HG03139 (cell line): ENCODE results near the gene VASN.

Experiments
- ATAC-seq: cut with Tn5 transposase; IDR thresholded peaks from one replicate; pipeline ENCODE4 v1.9.1; 2021; ENCODE audit not compliant: unreplicated experiment

VASN gene

DNA sequence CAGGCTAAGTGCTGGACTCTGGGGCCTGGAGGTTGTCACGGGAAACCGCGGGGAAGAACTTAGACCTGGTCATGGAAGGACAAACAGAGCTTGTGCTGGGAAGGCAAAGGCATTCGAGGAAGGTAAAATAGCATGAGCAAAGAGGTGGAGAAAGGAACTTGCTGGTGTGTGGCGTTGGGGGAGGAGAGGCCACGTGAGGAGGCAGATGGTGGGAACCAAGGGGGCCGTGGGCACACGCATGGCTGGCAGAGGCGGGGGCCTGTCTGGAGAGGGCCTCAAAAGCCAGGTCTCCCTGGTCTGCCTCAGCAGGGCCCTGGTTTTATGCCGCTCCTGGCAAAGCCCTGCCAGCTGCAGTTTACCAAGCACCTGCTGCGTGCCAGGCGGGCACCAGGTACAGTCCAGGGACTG is 29.4 kb downstream of the VASN start:
- ATAC-seq = no peak

DNA sequence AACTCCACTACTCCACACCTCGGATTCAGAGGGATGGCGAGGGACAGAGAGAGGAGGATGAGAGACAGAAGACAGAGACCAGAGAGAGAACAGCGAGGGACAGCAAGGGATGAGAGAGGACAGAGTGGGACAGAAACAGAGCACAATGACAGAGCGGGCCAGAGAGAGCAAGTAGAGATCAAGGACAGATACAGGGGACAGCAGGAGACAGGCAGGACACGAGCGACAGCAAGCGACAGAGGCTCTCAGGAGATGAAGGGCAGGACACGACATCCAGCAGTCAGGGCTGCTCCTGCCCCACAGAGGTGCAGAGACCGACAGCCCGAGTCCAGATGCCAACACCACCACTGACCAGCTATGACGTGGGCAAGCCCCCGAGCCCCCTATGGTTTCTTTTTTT is 29.9 kb downstream of the VASN start:
- no peak for ATAC-seq

DNA sequence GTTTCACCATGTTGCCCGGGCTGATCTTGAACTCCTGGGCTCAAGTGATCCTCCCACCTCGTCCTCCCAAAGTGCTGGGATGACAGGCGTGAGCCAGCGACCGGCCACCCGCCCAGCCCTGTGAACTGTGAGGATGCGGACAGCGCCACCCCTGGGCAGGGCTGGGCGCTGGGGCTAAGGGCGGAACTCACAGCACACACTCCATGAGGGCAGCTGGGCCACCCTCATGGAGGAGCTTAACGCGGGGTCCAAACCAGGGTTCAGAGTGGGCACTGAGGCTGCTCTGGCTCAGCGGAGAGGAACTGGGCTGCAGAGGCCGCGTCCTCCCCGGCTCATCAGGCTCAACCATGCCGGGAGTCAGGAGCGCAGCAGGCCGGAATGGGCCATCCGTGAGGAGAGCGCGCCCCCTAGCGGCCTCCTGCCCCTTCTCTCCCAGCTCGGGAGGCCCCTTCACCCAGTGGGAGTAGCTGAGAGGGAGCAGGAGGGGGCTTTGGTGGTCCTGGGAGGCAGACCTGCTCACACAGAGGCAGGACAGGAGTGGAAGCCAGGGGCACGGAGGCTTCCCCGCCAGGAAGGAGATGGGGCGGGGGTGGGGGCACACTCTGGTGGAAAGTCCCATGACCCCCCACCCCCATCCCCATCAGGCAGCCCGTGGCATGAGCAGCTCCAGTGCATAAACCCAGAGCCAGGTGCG is 30.9 kb downstream of the VASN start:
- ATAC-seq = no peak

DNA sequence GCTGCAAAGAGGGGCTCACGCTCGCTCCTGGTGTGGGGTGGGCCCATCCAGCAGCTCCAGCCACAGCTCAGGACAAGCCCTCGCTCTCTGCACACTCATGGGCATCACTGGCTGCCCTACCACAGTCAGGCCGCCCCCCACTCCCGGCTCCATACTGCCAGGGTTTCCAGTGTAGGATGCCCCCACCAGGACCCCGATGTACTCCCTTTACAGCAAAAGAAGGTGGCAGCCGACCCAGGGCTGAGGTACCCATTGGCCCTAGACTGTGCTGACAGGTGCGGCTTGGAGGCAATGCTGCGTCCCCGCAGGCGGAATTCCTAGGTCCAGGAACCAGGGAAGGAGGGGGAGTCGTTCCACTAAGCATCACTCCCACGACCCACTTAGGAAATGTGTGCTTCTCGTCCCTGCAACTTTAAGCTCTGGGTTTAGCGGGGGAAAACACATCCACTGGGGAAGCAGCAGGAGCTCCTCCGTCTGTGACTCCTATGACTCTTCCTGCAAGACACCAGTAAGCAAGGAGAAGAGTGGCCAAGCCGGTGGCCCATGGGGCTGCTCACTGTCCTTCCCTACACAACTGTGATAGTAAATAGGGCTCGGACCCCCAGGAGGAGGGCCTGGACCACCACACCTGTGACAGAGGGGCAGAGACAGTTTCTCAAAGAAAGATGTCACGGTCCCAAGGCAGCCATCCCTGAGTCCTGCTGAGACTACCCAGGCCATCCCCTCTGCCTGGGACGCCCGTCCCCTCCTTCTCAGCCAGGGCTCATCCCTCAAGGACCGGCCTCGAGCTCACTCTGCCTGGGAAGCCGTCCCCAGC is 31.7 kb downstream of the VASN start:
- ATAC-seq = no peak

DNA sequence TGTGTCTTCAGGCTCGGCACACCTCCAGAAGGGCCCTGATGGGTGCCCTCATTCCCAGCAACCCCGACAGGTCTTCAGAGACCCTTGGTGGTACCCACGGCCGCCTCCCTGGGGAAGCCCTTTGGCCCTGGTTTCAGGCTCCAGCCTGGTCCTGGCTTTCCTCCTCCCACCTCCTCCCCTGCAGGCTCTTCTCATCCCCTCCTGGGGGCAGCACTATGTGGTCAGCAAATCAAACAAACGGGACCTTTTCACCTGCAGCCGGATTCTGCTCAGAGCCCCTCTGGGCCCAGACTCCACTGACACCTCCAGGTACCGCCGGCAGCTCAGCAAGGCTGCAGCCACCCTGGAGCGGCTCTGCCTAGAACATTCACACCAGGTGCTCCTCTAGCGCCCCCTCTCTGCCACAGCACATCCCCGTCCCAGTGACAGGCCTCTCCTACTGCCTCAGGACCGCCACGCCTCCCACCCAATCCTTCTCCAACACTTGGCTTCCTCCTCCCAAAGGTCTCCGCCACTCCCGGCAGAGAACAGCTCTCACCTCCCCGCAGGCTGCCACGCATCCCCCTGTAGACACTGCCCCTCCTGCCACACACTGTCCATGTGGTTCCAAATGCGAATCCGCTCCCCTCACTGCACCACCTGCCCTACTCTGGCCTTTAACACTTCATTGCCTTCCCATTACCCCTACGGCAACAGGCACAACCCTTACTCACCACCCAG is 32.8 kb downstream of the VASN start:
- ATAC-seq = no peak

DNA sequence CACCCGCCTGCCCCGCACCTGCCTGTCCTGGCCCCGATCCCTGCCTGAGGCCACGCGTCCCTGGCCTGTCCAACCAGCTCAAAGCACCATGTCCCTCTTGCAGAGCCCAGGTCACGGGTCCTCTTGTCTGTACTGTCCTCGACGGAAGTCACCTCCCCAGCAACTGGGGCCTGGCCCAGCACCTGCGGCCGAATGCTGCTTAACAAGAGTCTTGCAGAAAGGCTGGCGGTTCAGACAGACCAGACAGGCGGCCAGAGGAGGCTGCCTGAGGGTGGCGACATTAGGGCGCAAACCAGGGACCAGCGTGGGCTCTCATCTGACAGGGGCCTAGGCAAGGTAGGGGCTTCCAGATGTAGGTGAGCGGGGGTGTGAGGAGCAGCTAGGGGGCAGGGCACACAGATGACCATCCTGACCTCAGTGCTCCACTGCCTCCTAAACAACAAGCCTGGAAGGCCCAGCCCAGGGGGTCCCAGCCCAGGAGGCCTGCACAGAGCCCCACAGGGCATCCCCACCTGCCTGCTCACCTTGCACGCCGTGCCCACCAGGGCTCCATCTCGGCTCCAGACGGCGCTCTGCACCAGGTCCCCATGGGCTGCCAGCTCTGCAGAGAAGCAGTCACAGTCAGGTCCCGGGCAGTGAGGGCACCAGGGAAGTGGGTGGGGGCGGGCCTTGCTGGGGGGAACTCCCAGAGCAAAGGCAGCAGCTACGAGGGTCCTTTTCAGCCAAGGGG is 33.5 kb downstream of the VASN start:
- no peak for ATAC-seq

DNA sequence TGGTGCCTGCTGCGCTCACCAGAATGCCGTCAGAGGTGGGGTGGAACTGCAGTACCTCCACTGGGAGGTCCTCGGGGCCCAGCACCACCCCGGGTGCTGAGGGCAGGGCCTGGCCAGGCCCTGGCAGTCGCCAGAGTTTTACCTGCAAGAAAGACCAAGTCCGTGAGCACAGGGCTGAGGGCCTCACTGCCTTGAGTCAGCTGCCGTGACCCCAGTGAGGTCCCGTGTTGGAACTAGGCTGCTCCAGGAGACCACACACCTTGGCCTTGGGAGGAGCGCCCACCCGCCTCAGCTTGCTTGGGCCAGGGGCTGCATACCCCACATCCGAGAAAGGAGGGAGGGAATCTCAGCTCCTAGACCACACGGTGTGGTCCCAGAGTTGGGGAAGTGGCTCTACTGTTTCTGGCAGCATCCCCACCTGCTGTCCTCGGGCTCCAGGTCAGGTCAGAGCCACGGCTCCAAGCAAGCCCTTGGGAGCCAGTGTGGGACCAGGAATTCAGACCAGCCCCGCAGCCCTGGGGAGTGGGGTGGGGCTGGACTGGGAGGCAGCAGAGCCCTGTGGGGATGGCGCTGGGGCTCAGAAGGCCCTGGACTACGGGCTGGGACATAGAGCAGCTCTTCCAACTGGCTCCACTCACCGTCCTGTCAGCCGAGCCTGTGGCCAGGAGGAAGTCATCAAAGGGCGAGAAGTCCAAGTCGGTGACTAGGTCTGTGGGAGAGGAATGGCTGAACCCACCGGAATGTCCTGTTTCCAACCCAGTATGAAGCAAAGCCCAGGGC is 36.1 kb downstream of the VASN start:
- no peak for ATAC-seq

DNA sequence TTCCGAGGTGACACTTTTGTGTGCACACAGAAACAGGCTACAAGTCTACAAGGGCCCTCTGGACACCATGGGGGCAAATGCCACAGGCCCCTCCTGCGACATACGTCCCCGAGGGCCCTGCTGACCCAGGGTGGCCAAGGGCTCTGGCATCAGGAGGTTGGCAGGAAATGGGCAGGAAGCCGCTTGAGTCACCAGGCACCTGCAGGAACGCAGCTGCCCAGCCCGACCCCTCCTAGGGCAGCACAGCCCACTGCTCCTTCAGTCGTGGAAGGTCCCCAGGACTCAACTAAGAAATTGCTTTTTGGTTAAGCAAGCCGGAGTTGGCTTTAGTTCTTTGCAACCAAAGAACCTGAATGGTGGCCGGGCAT is 36.7 kb downstream of the VASN start:
- no peak for ATAC-seq

DNA sequence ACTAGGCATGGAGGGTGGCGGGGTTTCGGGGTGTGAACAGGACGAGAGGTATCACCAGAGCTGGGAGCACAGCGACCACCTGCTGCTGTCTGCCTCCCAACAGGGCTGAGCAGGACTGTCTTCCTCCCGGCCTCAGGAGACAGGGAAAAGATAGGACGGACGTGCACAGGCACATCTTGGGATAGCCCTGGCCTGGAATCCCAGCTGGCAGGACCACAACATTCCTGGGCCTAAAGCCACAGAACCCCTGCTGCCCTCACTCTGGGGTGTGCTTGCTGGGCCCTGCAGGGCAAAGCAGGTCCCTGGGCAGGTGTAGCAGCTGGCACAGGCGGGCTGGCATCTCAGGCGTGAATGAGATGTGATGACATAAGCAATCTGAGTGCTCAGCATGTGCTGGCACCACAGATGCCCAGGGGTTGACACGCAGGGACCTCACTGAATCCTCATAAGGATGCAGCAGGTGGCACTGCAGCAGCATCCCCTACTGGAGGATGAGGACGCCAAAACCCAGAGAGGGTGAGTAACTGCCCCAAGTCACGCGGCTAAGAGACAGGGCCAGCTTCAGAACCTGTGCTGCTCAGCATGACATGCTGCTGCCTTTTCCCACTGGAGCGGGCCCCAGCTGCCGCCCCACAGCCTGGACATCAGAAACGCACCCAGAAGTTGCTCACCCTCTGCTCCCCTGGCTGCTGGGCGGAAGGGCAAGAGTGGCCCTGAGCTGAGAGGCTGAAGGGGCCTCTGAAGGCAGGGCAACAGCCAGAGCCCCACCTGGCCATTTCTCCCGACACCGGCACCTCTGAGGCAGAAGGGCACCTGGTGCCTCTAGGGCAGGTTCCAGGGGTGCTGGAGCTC is 37.7 kb downstream of the VASN start:
- no peak for ATAC-seq

DNA sequence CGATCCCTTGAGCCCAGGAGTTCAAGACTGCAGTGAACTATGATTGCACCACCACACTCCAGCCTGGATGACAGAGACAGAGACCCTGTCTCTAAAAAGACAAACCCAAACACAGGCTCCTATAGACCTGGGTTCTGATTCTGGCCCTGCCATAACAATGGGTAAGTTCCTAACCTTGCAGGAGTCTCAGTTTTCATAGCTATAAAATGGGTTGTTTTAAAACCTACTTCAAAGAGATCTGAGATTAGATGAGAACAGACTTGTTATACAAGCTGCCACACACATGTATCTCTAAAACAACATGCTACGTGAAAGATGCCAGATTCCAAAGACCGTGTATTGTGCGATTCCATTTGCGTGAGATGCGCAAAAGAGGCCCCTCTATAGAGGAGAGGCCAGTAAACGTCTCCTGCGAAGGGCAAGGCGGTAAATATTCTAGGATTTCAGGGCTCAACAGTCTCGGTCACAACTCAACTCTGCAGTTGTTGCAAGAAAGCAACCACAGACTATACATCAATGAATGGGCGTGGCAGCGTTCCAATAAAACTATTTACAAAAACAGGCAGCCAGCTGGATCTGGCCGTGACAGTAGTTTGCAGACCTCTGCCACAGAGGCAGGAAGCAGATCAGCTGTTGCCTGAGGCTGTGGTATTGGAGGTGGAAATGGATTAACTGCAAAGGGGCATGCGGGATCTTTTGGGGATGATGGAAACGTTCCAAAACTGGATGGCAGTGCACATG is 38.9 kb downstream of the VASN start:
- no peak for ATAC-seq

DNA sequence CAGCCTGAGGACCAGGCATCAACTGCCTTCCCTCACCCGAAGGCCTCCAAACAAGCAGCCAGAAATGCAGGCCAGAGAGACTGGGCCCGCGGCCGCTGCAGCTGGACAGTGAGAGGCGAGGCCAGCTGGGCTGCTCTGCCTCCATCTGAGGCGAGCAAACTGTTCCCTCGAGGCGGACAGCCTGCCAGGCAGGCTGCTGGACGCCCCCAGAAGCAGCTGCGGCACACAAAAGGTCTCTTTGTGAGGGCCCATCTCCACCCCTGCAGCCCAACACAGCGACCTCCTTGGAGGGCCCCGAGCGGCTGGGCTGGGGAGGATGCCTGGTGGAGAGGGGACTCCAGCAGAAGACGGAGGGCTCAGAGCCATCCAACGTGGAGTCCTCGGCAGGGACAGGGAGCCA is 40.0 kb downstream of the VASN start:
- no peak for ATAC-seq

DNA sequence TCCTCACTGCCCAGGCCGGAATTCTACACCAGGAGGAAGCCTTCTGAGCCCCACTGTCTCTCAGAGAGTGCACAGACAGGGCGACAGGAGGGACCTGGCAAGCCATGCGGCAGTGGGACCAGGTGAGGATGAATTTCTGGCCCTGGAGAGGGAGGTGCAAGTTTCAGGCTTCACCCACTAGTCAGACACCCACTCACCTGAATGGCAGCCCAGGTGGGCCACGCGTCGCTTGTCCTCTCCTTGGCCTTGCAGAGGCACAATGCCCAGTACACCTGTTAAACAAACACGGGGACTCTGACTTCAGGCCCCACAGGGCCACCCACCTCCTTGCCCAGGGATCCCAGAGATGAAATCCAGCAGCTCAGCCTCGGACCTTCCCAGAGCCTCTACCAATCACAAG is 40.5 kb downstream of the VASN start:
- ATAC-seq = no peak

DNA sequence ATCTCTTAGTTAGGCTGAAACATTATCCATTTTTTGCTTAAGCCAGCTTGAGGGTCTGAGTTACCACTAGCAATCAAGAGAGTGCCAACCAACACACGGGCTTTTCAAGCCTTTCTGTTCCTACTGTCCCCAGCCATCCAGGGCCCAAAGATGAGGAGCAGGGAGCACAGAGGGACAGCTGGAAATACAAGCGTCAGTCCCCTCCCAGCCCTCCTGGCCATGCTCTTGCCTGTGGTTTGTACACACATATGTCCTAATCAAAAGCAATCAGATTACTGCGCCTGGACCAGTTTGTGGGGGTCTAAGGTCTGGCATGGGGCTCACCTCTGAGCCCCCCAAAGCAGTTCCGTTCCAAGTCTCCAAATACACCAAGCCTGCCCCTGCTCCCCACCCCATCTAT is 41.2 kb downstream of the VASN start:
- ATAC-seq = no peak

DNA sequence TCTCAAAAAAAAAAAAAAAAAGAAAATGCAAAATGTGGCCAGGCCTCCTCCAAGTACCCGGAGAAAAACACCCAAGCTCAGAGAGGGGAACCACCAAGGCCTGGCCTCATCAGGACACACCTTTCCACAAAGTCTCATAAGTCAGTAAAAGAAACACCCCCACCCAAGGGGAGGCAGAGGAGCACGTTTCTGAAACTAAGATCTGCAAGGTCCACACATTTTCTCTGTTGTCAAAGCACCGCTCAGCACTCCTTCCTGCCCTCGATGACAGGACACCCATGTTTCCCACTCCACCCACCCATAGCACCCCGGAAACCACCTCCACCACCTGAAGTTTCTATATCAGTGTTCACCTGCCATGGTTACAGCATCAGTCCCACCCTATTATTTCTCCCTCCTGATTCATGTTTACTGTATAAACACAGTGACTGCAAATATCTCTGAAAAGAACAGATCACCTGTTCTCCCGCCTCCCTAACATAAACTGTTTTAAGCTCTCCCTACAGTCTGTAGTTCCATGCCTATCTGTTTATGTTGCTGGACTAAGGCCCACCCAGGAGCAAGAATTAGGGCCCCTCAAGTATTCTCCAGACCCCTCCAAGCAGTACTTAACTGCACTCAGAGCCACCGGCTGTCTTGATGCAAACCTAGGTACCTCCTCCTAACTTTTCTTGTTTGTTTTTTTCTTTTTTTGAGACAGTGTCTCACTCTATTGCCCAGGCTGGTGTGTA is 42.7 kb downstream of the VASN start:
- peak; percentile 61 for ATAC-seq

DNA sequence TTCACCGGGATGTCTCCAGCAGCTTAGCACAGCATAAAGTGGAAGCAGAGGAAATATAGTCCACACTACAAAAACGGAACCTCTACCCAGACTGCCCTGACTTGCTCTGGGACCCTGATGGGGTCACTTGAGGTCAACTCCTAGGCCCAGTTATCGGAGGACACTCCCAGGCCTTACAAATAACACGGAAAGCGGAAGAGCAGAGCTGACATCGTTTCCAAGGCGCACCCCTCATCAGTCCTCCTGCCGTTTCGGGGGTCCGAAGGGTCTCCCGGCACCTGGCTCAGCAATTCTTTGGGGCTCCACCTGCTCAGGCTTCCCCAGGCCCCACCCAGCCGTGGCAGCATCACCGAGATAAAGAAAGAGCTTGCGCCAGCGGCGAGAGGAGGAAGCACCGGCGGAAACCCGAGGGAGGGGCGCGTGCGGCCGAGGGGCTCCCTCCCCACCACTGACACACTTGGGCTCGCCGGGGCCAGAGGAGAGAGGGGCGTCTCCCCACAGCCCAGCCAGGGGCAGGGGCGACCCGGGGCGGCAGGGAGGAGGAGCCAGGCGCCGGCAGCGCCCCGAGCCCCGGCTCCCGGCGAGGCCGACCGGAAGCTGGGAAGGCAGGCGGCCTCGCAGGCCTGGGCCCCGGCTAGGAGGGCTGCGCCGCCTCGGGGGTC is 44.0 kb downstream of the VASN start:
- peak; percentile 4 for ATAC-seq

DNA sequence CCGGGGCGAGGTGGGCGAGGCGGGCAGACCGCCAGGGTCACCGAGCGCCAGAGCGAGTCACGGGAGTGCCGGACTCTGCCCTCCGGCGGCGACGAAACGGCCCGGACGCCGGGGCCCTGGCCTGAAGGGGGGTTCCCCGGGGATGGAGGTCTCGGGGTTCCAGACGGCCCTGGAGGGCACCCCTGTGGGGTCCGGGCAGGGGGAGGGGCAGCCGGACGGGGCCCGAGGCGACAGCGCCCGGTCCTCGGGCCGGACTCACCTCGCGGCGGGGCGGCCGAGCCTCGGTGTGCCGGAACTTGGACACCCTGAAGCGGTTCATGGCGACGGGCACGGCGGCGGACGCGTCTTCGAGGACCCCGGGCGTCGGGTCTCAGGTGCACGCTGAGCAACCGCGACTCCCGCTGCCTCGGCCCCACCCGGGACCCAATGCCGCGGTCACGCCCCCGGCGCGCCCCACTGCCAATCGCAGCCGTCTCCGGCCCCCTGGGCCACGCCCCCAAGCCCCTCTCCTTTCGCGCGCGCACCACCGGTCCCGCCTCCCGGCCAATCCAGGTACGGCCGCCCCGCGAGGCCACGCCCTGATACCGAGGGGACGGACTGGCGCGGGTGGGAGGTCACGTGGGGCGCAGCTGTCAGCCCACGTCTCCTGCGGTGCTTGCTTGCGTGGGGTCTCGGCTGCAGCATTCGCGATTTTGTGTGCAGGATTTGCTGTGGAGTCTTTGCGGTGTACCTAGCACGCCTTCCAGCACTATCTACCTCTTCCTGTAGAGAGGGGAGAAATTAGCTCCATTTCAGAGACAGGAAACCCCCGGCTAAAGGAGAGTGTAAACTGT is 44.8 kb downstream of the VASN start, which contains the start of gene CORO7:
Gene CORO7 (minus strand): TSS at position 397 of the 833 bp plus-strand sequence. CDS start 78 bp downstream, at position 319.
- peak; percentile 60 for ATAC-seq
